Astrocyte (in vitro differentiated cells and primary cell): ENCODE measurements around the gene GDPD4. TPM values are rescaled to one million over a fixed set of nuclear protein-coding genes. Genes with fewer than 3 reads are reported as not detected.

Experiments used
- DNase-seq: peaks from one replicate; pipeline ENCODE4 v3.0.0-alpha.2; 2010; ENCODE audit warnings: low read depth
- FAIRE-seq: peaks from 2 replicates; lab custom pipeline; 2011; peaks lifted over from hg19 to GRCh38; lab: Jason Lieb, UNC
- H2AFZ ChIP-seq: 2 replicates; pipeline ENCODE4 v1.6.0; 2012; ENCODE audit warnings: low read depth, low read length, inconsistent platforms
- H3K27ac ChIP-seq: 2 replicates; pipeline ENCODE4 v1.5.1; 2011; ENCODE audit warnings: low read depth, low read length, inconsistent platforms
- H3K27me3 ChIP-seq: 2 replicates; pipeline ENCODE4 v1.6.0; 2011; ENCODE audit warnings: low read length, inconsistent platforms; ENCODE audit not compliant: insufficient read depth
- H3K36me3 ChIP-seq: 2 replicates; pipeline ENCODE4 v1.5.1; 2011; ENCODE audit warnings: low read length, inconsistent platforms; ENCODE audit not compliant: insufficient read depth
- H3K4me1 ChIP-seq: 2 replicates; pipeline ENCODE4 v1.5.1; 2011; ENCODE audit warnings: low read length, inconsistent platforms; ENCODE audit not compliant: insufficient read depth
- H3K4me2 ChIP-seq: 2 replicates; pipeline ENCODE4 v1.6.0; 2012; ENCODE audit warnings: low read length, inconsistent platforms
- H3K4me3 ChIP-seq: 2 replicates; pipeline ENCODE4 v1.5.1; 2011; ENCODE audit warnings: low read depth, mild to moderate bottlenecking, low read length, inconsistent platforms; ENCODE audit not compliant: insufficient read depth
- H3K79me2 ChIP-seq: 2 replicates; pipeline ENCODE4 v1.6.0; 2012; ENCODE audit warnings: mild to moderate bottlenecking, low read length, inconsistent platforms; ENCODE audit not compliant: insufficient read depth
- H3K9ac ChIP-seq: 2 replicates; pipeline ENCODE4 v1.6.0; 2012; ENCODE audit warnings: mild to moderate bottlenecking, low read length, inconsistent platforms
- H3K9me3 ChIP-seq: 2 replicates; pipeline ENCODE4 v1.5.1; 2012; ENCODE audit warnings: low read depth, mild to moderate bottlenecking, low read length, inconsistent platforms; ENCODE audit not compliant: insufficient read depth
- H4K20me1 ChIP-seq: 2 replicates; pipeline ENCODE4 v1.6.0; 2012; ENCODE audit warnings: low read length, inconsistent platforms; ENCODE audit not compliant: insufficient read depth
- H3K27ac Mint-ChIP-seq: one replicate; pipeline ENCODE4 v1.8.0; 2021; ENCODE audit warnings: mild to moderate bottlenecking, mixed read lengths; ENCODE audit not compliant: unreplicated experiment
- H3K27me3 Mint-ChIP-seq: one replicate; pipeline ENCODE4 v1.8.0; 2021; ENCODE audit warnings: low read depth, mixed read lengths; ENCODE audit not compliant: unreplicated experiment
- H3K36me3 Mint-ChIP-seq: one replicate; pipeline ENCODE4 v1.8.0; 2021; ENCODE audit warnings: low read depth, mixed read lengths; ENCODE audit not compliant: unreplicated experiment
- H3K4me1 Mint-ChIP-seq: one replicate; pipeline ENCODE4 v1.8.0; 2021; ENCODE audit warnings: low read depth, mixed read lengths; ENCODE audit not compliant: unreplicated experiment
- H3K4me3 Mint-ChIP-seq: one replicate; pipeline ENCODE4 v1.8.0; 2021; ENCODE audit warnings: mild to moderate bottlenecking, moderate library complexity, mixed read lengths; ENCODE audit not compliant: unreplicated experiment
- H3K9me3 Mint-ChIP-seq: one replicate; pipeline ENCODE4 v1.8.0; 2021; ENCODE audit warnings: mild to moderate bottlenecking, mixed read lengths; ENCODE audit not compliant: unreplicated experiment
- CTCF ChIP-seq: IDR thresholded peaks from 2 replicates; pipeline ENCODE4 v1.5.1; 2011; ENCODE audit warnings: low read depth, mild to moderate bottlenecking, inconsistent platforms, low read length, moderate library complexity; ENCODE audit not compliant: insufficient read depth
- EZH2 ChIP-seq: IDR thresholded peaks from 2 replicates; pipeline ENCODE4 v1.6.1; 2012; ENCODE audit warnings: mild to moderate bottlenecking, low read length, inconsistent platforms; ENCODE audit not compliant: insufficient read depth
- total RNA-seq: library from RNA; stranded (reverse); gene quantifications from 2 replicates; pipeline ENCODE4 v1.2.1, GENCODE V29; 2021

GDPD4 gene
- total RNA-seq, 1 donor from 2014 or later = not detected

GRCh38 chr11:77193167-77193566 lies 108.3 kb downstream of the GDPD4 start:
- Mint-ChIP-seq H3K27me3 (peaks cover 12% of the 10 kb centered on the region), H3K4me1 (no peaks in the 10 kb centered on the region), H3K36me3 (no peaks in the 10 kb centered on the region), H3K9me3 (no peaks in the 10 kb centered on the region), H3K4me3 (no peak overlapping the region), H3K27ac (no peak overlapping the region)
- no peaks in the 10 kb centered on the region for H4K20me1 ChIP-seq
- no peaks in the 10 kb centered on the region for H3K4me1 ChIP-seq
- TF ChIP-seq CTCF (no peak), EZH2 (no peak)
- no peaks in the 10 kb centered on the region for H3K36me3 ChIP-seq
- no peaks in the 10 kb centered on the region for H3K27me3 ChIP-seq
- H2AFZ ChIP-seq = no peak overlapping the region
- H3K27ac ChIP-seq = no peak overlapping the region
- peaks cover 4% of the 10 kb centered on the region for H3K9me3 ChIP-seq
- H3K9ac ChIP-seq = no peak overlapping the region
- H3K4me2 ChIP-seq = no peak overlapping the region
- DNase-seq (no peak), FAIRE-seq (no peak)
- no peaks in the 10 kb centered on the region for H3K79me2 ChIP-seq
- no peak overlapping the region for H3K4me3 ChIP-seq

- Histone ChIP-seq H3K9ac (no peak overlapping the region), H3K4me1 (no peaks in the 10 kb centered on the region), H3K9me3 (peaks cover 4% of the 10 kb centered on the region), H2AFZ (peak overlapping the region; percentile 54), H3K36me3 (no peaks in the 10 kb centered on the region), H4K20me1 (no peaks in the 10 kb centered on the region), H3K27me3 (no peaks in the 10 kb centered on the region), H3K79me2 (no peaks in the 10 kb centered on the region), H3K4me2 (peak overlapping the region; percentile 57), H3K27ac (no peak overlapping the region), H3K4me3 (no peak overlapping the region)
- DNase-seq (peak; percentile 26), FAIRE-seq (no peak)
- Mint-ChIP-seq H3K36me3 (no peaks in the 10 kb centered on the region), H3K4me1 (no peaks in the 10 kb centered on the region), H3K27ac (no peak overlapping the region), H3K9me3 (no peaks in the 10 kb centered on the region), H3K4me3 (no peak overlapping the region), H3K27me3 (peaks cover 9% of the 10 kb centered on the region)
- no peak for TF ChIP-seq EZH2
- TF ChIP-seq CTCF = peak; percentile 38
Observed at GRCh38 chr11:77191823-77192495, 109.5 kb downstream of the GDPD4 start.

- H3K27me3 ChIP-seq = no peaks in the 10 kb centered on the region
- H3K4me3 ChIP-seq = no peak overlapping the region
- FAIRE-seq (no peak), DNase-seq (no peak)
- no peaks in the 10 kb centered on the region for H3K36me3 ChIP-seq
- no peak overlapping the region for H3K27ac Mint-ChIP-seq
- H2AFZ ChIP-seq = no peak overlapping the region
- no peak overlapping the region for H3K4me3 Mint-ChIP-seq
- peaks cover 6% of the 10 kb centered on the region for H3K27me3 Mint-ChIP-seq
- H3K4me1 Mint-ChIP-seq = no peaks in the 10 kb centered on the region
- H3K4me1 ChIP-seq = no peaks in the 10 kb centered on the region
- H3K9ac ChIP-seq = no peak overlapping the region
- peaks cover 4% of the 10 kb centered on the region for H3K9me3 ChIP-seq
- peak overlapping the region; percentile 57 for H3K4me2 ChIP-seq
- H3K9me3 Mint-ChIP-seq = no peaks in the 10 kb centered on the region
- TF ChIP-seq CTCF (no peak), EZH2 (no peak)
- no peaks in the 10 kb centered on the region for H4K20me1 ChIP-seq
- no peaks in the 10 kb centered on the region for H3K79me2 ChIP-seq
- H3K27ac ChIP-seq = no peak overlapping the region
- no peaks in the 10 kb centered on the region for H3K36me3 Mint-ChIP-seq
Observed at GRCh38 chr11:77191429-77191822, 110.1 kb downstream of the GDPD4 start.
